Frontal cortex (tissue), 4 donors: ENCODE measurements around the gene HTRA2. TPM values are rescaled to one million over a fixed set of nuclear protein-coding genes. Genes with fewer than 3 reads are reported as not detected.

ENCODE experiments used
- DNase-seq, 2 donors: peaks; one replicate each; pipeline ENCODE4 v3.0.0; 2012; ENCODE audit warnings: low spot score in 2 of 2
- FAIRE-seq: peaks from 2 replicates; lab custom pipeline; 2012; peaks lifted over from hg19 to GRCh38; lab: Jason Lieb, UNC
- total RNA-seq: library from RNA; depleted of rRNA; stranded (reverse); fragments of >200 nt; gene quantifications from one replicate; pipeline ENCODE4 v1.2.3, GENCODE V29; 2014
- donor health status: control.
- donor health status: control.
- donor health status: control.

The HTRA2 gene
- total RNA-seq, 1 donor from 2014 or later, result 54.2 TPM

DNA sequence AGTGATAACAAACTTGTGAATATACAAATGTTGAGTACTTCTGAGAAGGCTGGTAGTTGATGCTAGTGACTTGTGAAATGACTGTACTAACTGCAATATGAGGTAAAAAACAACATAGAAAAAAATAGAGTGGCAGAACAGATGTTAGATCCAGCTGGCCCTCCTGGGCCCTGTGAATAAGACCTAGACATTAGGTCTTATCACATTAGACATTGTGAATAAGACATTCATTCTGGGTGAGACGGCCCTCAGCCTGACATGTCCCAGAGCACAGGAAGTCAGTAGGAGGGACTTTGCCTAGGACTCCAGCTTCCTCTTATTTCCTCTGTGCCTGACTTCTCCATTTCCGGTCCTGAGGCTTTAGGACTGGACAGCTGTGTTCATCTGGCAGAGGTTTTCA lies 47.7 kb downstream of the HTRA2 start:
- DNase-seq (no peak), FAIRE-seq (no peak)

- FAIRE-seq, result no peak
- DNase-seq, result no peak
Measured at GRCh38 chr2:74578408-74578807, 48.7 kb downstream of the HTRA2 start.

GRCh38 chr2:74581463-74581862 lies 51.7 kb downstream of the HTRA2 start:
- FAIRE-seq, result no peak
- DNase-seq, result no peak

DNA sequence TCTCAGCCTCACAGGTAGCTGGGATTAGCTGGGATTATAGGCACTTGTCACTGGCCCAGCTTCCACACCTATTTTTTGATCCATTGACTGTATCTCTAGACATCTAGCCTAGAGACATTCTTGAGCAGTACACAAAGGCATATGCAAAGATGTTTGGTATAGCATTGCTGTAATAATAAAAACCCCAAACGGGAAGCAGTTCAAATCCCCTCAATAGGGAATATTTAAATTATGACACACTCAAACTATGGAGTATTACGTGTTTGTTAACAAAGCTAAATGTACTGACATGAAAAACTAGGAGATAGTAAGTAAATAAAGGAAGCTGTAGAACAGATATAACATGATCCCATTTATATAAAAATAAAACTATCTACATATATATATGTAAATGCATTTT lies 52.5 kb downstream of the HTRA2 start:
- DNase-seq (no peak), FAIRE-seq (no peak)

Other genes with a start within 250 kb of the HTRA2 start
- 1.2 TPM for gene SLC4A5, start 186.5 kb upstream of the HTRA2 start, total RNA-seq
- gene DCTN1, start 149.6 kb upstream of the HTRA2 start, total RNA-seq, result 111 TPM
- gene C2orf81, start 108.3 kb upstream of the HTRA2 start, total RNA-seq, result 0.41 TPM
- gene WDR54, start 108.2 kb upstream of the HTRA2 start, total RNA-seq, result 38.7 TPM
- gene RTKN, start 88.0 kb upstream of the HTRA2 start, total RNA-seq, result 2.9 TPM
- 9.8 TPM for gene INO80B, start 74.8 kb upstream of the HTRA2 start, total RNA-seq
- 24.9 TPM for gene WBP1, start 71.5 kb upstream of the HTRA2 start, total RNA-seq
- 26.9 TPM for gene MOGS, start 64.6 kb upstream of the HTRA2 start, total RNA-seq
- 14.3 TPM for gene MRPL53, start 57.3 kb upstream of the HTRA2 start, total RNA-seq
- gene CCDC142, start 46.9 kb upstream of the HTRA2 start, total RNA-seq, result 33.0 TPM
- gene TTC31, start 46.9 kb upstream of the HTRA2 start, total RNA-seq, result 7.7 TPM
- not detected for gene LBX2, start 30.3 kb upstream of the HTRA2 start, total RNA-seq
- gene PCGF1, start 22.2 kb upstream of the HTRA2 start, total RNA-seq, result 8.2 TPM
- not detected for gene TLX2, start 15.5 kb upstream of the HTRA2 start, total RNA-seq
- gene DQX1, start 3.7 kb upstream of the HTRA2 start, total RNA-seq, result not detected
- gene AUP1, start 227 bp upstream of the HTRA2 start, total RNA-seq, result 42.0 TPM
- gene LOXL3, start 24.0 kb downstream of the HTRA2 start, total RNA-seq, result 14.3 TPM
- gene DOK1, start 24.8 kb downstream of the HTRA2 start, total RNA-seq, result 3.7 TPM
- gene M1AP, start 118.4 kb downstream of the HTRA2 start, total RNA-seq, result 0.41 TPM
- 14.7 TPM for gene SEMA4F, start 124.3 kb downstream of the HTRA2 start, total RNA-seq